Colonic mucosa (tissue), 4 donors: Measurements from ENCODE around the gene UBE2M. TPM values are rescaled to one million over a fixed set of nuclear protein-coding genes. Genes with fewer than 3 reads are reported as not detected.
"Not testable (repeated sequence)": the region's sequence is repeated elsewhere in the genome, so short reads cannot be mapped to it uniquely, and the experiment has no call there.

Source experiments
- DNase-seq: peaks from one replicate; pipeline ENCODE4 v3.0.0-alpha.2; 2020
- H3K27ac ChIP-seq: fragments of 200-600 bp; one replicate; pipeline ENCODE4 v1.8.0; 2021
- H3K27me3 ChIP-seq: fragments of 200-600 bp; one replicate; pipeline ENCODE4 v1.8.0; 2021
- H3K36me3 ChIP-seq: fragments of 200-600 bp; one replicate; pipeline ENCODE4 v1.8.0; 2021
- H3K4me1 ChIP-seq: fragments of 200-600 bp; one replicate; pipeline ENCODE4 v1.8.0; 2021; ENCODE audit warnings: mild to moderate bottlenecking
- H3K4me3 ChIP-seq: fragments of 200-600 bp; one replicate; pipeline ENCODE4 v1.8.0; 2021
- H3K9ac ChIP-seq, 2 donors: one replicate each; pipeline ENCODE4 v1.7.0; 2013; ENCODE audit warnings: control low read depth in 2 of 2, low read depth in 2 of 2, low read length in 2 of 2
- H3K9me3 ChIP-seq: fragments of 200-600 bp; one replicate; pipeline ENCODE4 v1.8.0; 2021
- CTCF ChIP-seq: fragments of 200-600 bp; IDR thresholded peaks from one replicate; pipeline ENCODE4 v1.8.0; 2022; ENCODE audit warnings: antibody characterized with exemption, mild to moderate bottlenecking
- intact Hi-C: fragments of 100-400 bp; cut with DNase I; formaldehyde crosslinking; loops from one replicate; pipeline ENCODE4 v1.14.1; 2022
- total RNA-seq, 2 donors: library from RNA; stranded (reverse); fragmentation: NEBNext Ultra II Directional in 1 of 2; extraction: Animal tissue kit (Norgen Biotek cat#: 25700) in 1 of 2; gene quantifications; one replicate each; pipeline ENCODE4 v1.2.1, GENCODE V29; 2021
- donor health status: healthy.
- donor health status: DM: no; HTN: no; CAD: no.
- donor health status: DM: no; HTN: no; CAD: no.

UBE2M gene
- total RNA-seq, 2 donors from 2014 or later, result 63.0 to 79.4 TPM

GRCh38 chr19:58582985-58583384, 24.6 kb upstream of the UBE2M start:
- intact Hi-C loops, result no loop called here
- no peak for DNase-seq
- Histone ChIP-seq H3K4me3 (no peak overlapping the region), H3K4me1 (no peaks in the 10 kb centered on the region), H3K9me3 (no peaks in the 10 kb centered on the region), H3K9ac (no peak overlapping the region), H3K36me3 (peaks cover 5% of the 10 kb centered on the region), H3K27ac (no peak overlapping the region), H3K27me3 (no peaks in the 10 kb centered on the region)
- TF ChIP-seq CTCF, result no peak

- H3K36me3 ChIP-seq, result peaks cover 5% of the 10 kb centered on the region
- no peaks in the 10 kb centered on the region for H3K27me3 ChIP-seq
- TF ChIP-seq CTCF, result peak; percentile 65
- H3K4me3 ChIP-seq, result no peak overlapping the region
- DNase-seq, result peak; percentile 84
- no peak overlapping the region for H3K27ac ChIP-seq
- intact Hi-C loops, result no loop called here
- no peaks in the 10 kb centered on the region for H3K9me3 ChIP-seq
- H3K4me1 ChIP-seq, result no peaks in the 10 kb centered on the region
- peak overlapping the region in 1 of 2 donors; percentile 30 for H3K9ac ChIP-seq
Measured at GRCh38 chr19:58581227-58582141, 23.1 kb upstream of the UBE2M start.

- DNase-seq, result no peak
- Histone ChIP-seq H3K4me3 (no peak overlapping the region), H3K4me1 (no peaks in the 10 kb centered on the region), H3K27me3 (no peaks in the 10 kb centered on the region), H3K36me3 (peaks cover 5% of the 10 kb centered on the region), H3K9me3 (no peaks in the 10 kb centered on the region), H3K27ac (no peak overlapping the region), H3K9ac (no peak overlapping the region)
- intact Hi-C loops, result no loop called here
- TF ChIP-seq CTCF, result no peak
Measured at GRCh38 chr19:58579473-58580142, 21.2 kb upstream of the UBE2M start.

GRCh38 chr19:58578012-58578925, 19.9 kb upstream of the UBE2M start:
- peak; percentile 18 for DNase-seq
- no peak overlapping the region for H3K9ac ChIP-seq

GRCh38 chr19:58577581-58577980, 19.2 kb upstream of the UBE2M start:
- H3K27me3 ChIP-seq, H3K4me3 ChIP-seq, intact Hi-C loops, H3K27ac ChIP-seq, H3K4me1 ChIP-seq, H3K9me3 ChIP-seq, H3K9ac ChIP-seq, H3K36me3 ChIP-seq: not testable (repeated sequence)
- DNase-seq, result peak; percentile 17

More at GRCh38 chr19:58578012-58578925, 19.9 kb upstream of the UBE2M start:
- no peaks in the 10 kb centered on the region for H3K27me3 ChIP-seq
- H3K36me3 ChIP-seq, result peaks cover 5% of the 10 kb centered on the region
- no peak for TF ChIP-seq CTCF
- H3K4me3 ChIP-seq, result no peak overlapping the region
- H3K4me1 ChIP-seq, result no peaks in the 10 kb centered on the region
- no peaks in the 10 kb centered on the region for H3K9me3 ChIP-seq
- intact Hi-C loops, result no loop called here
- H3K27ac ChIP-seq, result no peak overlapping the region
